HL-60 (cell line): ENCODE results near the gene CCDC15.

Experiments
- GABPA ChIP-seq: IDR thresholded peaks from 2 replicates; pipeline ENCODE4 v1.6.1; 2012; ENCODE audit warnings: low read depth
- SPI1 ChIP-seq: IDR thresholded peaks from 2 replicates; pipeline ENCODE4 v1.6.1; 2012; ENCODE audit warnings: low read depth, mild to moderate bottlenecking, borderline replicate concordance
- TF ChIP-seq, protein P1 (sequence below): IDR thresholded peaks from one replicate; pipeline ENCODE4 v1.5.1; 2011; ENCODE audit warnings: low read length, control low read depth, inconsistent platforms; ENCODE audit not compliant: insufficient read depth

DNA sequence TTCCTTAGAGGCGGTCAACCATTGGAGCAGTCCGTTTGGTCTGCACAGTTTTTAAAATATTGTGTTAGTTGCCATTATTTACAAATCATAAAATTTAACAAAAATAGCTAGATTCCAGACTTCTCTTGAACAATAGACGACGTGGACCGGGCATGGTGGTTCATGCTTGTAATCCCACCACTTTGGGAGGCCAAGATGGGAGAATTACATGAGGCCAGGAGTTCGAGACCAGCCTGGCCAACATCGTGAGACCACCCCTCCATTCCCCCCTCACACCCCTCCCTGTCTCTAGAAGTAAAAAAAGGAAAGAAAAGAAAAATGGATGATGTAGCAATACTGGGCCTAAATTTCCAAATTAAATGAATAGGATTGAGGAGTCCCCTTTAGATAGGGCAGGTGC is 110.1 kb downstream of the CCDC15 start:
- TF ChIP-seq, protein P1, sequence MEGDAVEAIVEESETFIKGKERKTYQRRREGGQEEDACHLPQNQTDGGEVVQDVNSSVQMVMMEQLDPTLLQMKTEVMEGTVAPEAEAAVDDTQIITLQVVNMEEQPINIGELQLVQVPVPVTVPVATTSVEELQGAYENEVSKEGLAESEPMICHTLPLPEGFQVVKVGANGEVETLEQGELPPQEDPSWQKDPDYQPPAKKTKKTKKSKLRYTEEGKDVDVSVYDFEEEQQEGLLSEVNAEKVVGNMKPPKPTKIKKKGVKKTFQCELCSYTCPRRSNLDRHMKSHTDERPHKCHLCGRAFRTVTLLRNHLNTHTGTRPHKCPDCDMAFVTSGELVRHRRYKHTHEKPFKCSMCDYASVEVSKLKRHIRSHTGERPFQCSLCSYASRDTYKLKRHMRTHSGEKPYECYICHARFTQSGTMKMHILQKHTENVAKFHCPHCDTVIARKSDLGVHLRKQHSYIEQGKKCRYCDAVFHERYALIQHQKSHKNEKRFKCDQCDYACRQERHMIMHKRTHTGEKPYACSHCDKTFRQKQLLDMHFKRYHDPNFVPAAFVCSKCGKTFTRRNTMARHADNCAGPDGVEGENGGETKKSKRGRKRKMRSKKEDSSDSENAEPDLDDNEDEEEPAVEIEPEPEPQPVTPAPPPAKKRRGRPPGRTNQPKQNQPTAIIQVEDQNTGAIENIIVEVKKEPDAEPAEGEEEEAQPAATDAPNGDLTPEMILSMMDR = no peak
- no peak for TF ChIP-seq SPI1
- no peak for TF ChIP-seq GABPA
